K562 (cell line): ENCODE results near the gene ROBO2. TPM values are rescaled to one million over a fixed set of nuclear protein-coding genes. Genes with fewer than 3 reads are reported as not detected.

Experiments used
- ATAC-seq: fragments of 200-7000 bp; cut with Tn5 transposase; 3 replicates; pipeline ENCODE4 v1.9.1; 2020; ENCODE audit warnings: moderate library complexity
- BruUV-seq: library from RNA; stranded (reverse); fragments of 400-500 nt; replicated peaks from 2 replicates; lab custom pipeline; 2021; lab: Mats Ljungman, UMichigan
- CTCF ChIA-PET: fragments of 300-600 bp; formaldehyde crosslinking; extraction: SDS; loops from one replicate; lab custom pipeline; 2021; ENCODE audit warnings: low intra/inter-chr PET ratio; lab: Yijun Ruan, JAX
- POLR2A ChIA-PET: fragments of 300-600, 350-650 bp; sonication (Branson Sonifier 250); formaldehyde crosslinking; extraction: SDS; loops from one replicate; lab custom pipeline; 2021; ENCODE audit warnings: antibody characterized with exemption, inconsistent platforms; lab: Yijun Ruan, JAX
- DNase-seq, 4 experiments: peaks; one replicate each; pipeline versions ENCODE4 v3.0.0 to v3.0.0-alpha.2; 2011 to 2018; ENCODE audit warnings: low spot score in 3 of 4, mixed read lengths in 3 of 4; ENCODE audit errors: extremely low read depth in 1 of 4
- FAIRE-seq: peaks from 2 replicates; lab custom pipeline; 2011; peaks lifted over from hg19 to GRCh38; lab: Jason Lieb, UNC
- H2AFZ ChIP-seq: 2 replicates; pipeline ENCODE4 v1.6.0; 2011; ENCODE audit warnings: low read depth, low read length, control low read depth, inconsistent platforms
- H3K27ac ChIP-seq: fragments of 200-600 bp; 3 replicates; pipeline ENCODE4 v1.8.0; 2011; ENCODE audit warnings: low read depth, mild to moderate bottlenecking, control low read depth, inconsistent platforms, low read length, moderate library complexity, mixed read lengths; ENCODE audit errors: extremely low read depth
- H3K27me3 ChIP-seq, 2 experiments: fragments of 300-600 bp in 1 of 2; 2 replicates in 1 of 2; 3 replicates in 1 of 2; pipeline versions ENCODE4 v1.6.0 to v1.8.0; 2011; ENCODE audit warnings: inconsistent platforms in 2 of 2, low read length in 2 of 2, mild to moderate bottlenecking in 1 of 2, mixed read lengths in 1 of 2, moderate library complexity in 1 of 2; ENCODE audit not compliant: control insufficient read depth in 2 of 2, insufficient read depth in 2 of 2
- H3K36me3 ChIP-seq: fragments of 300-600 bp; 3 replicates; pipeline ENCODE4 v1.8.0; 2011; ENCODE audit warnings: mild to moderate bottlenecking, low read length, inconsistent platforms; ENCODE audit not compliant: control insufficient read depth, insufficient read depth
- H3K4me1 ChIP-seq, 2 experiments: fragments of 200-600 bp in 1 of 2; replicated peaks in 1 of 2; 2 replicates in 1 of 2; 3 replicates in 1 of 2; pipeline versions ENCODE4 v1.5.1 to v1.8.0; 2011; ENCODE audit warnings: inconsistent platforms in 2 of 2, low read length in 2 of 2, mild to moderate bottlenecking in 1 of 2, mixed read lengths in 1 of 2, moderate library complexity in 1 of 2; ENCODE audit not compliant: control insufficient read depth in 2 of 2, insufficient read depth in 2 of 2
- H3K4me2 ChIP-seq: 2 replicates; pipeline ENCODE4 v1.6.1; 2011; ENCODE audit warnings: low read length, control low read depth, inconsistent platforms, mixed read lengths; ENCODE audit not compliant: insufficient read depth
- H3K4me3 ChIP-seq: fragments of 200-600 bp; sonication (generic), shearing (Covaris generic); 2 replicates; pipeline ENCODE4 v1.5.1; 2016; ENCODE audit warnings: control low read depth, inconsistent platforms
- H3K79me2 ChIP-seq: fragments of 200-600 bp; 3 replicates; pipeline ENCODE4 v1.8.0; 2011; ENCODE audit warnings: low read length, inconsistent platforms; ENCODE audit not compliant: control insufficient read depth, insufficient read depth
- H3K9ac ChIP-seq, 2 experiments: 2 replicates each; pipeline versions ENCODE4 v1.6.0 to v1.6.1; 2011; ENCODE audit warnings: low read depth in 2 of 2, low read length in 2 of 2, control low read depth in 1 of 2, inconsistent platforms in 1 of 2, mild to moderate bottlenecking in 1 of 2, mixed read lengths in 1 of 2; ENCODE audit not compliant: insufficient read depth in 1 of 2
- H3K9me1 ChIP-seq: one replicate; pipeline ENCODE4 v1.6.0; 2011; ENCODE audit warnings: inconsistent platforms, mild to moderate bottlenecking, low read length, moderate library complexity; ENCODE audit not compliant: control insufficient read depth, insufficient read depth
- H3K9me3 ChIP-seq: replicated peaks from 2 replicates; pipeline ENCODE4 v1.5.1; 2011; ENCODE audit warnings: low read depth, low read length, inconsistent platforms; ENCODE audit not compliant: control insufficient read depth, insufficient read depth
- H4K20me1 ChIP-seq: replicated peaks from 2 replicates; pipeline ENCODE4 v1.6.1; 2011; ENCODE audit warnings: low read length, inconsistent platforms, mixed read lengths; ENCODE audit not compliant: control insufficient read depth, insufficient read depth
- ATF6 ChIP-seq: sonication (generic); formaldehyde crosslinking; IDR thresholded peaks from 2 replicates; pipeline ENCODE4 v1.4.0; 2020; ENCODE audit warnings: mild to moderate bottlenecking, missing genetic modification reagents
- BRD9 ChIP-seq: fragments of 450-650 bp; IDR thresholded peaks from 2 replicates; pipeline ENCODE4 v1.6.1; 2018; ENCODE audit warnings: low read depth; ENCODE audit not compliant: partially characterized antibody
- CBX2 ChIP-seq: fragments of 200-600 bp; sonication (generic); IDR thresholded peaks from one replicate; pipeline ENCODE4 v1.6.1; 2012; ENCODE audit warnings: mild to moderate bottlenecking, low read length, inconsistent platforms; ENCODE audit not compliant: insufficient read depth, poor library complexity, severe bottlenecking
- CGGBP1 ChIP-seq: fragments of 250-450 bp; sonication (Bioruptor Pico); IDR thresholded peaks from 2 replicates; pipeline ENCODE4 v1.9.0; 2021; ENCODE audit warnings: mild to moderate bottlenecking
- CHD4 ChIP-seq: fragments of 200-600 bp; sonication (generic); IDR thresholded peaks from 3 replicates; pipeline ENCODE4 v1.6.1; 2012; ENCODE audit warnings: low read depth, mild to moderate bottlenecking, mixed read lengths, low read length, inconsistent platforms; ENCODE audit not compliant: insufficient read depth, insufficient replicate concordance, poor library complexity, severe bottlenecking
- CREB5 ChIP-seq: fragments of 250-450 bp; sonication (Bioruptor Pico); IDR thresholded peaks from 2 replicates; pipeline ENCODE4 v1.5.0; 2020; ENCODE audit warnings: mild to moderate bottlenecking
- MECOM ChIP-seq: fragments of 250-450 bp; sonication (Bioruptor Pico); IDR thresholded peaks from 2 replicates; pipeline ENCODE4 v1.8.0; 2022; ENCODE audit warnings: inconsistent platforms
- NFXL1 ChIP-seq: fragments of 450-650 bp; formaldehyde crosslinking; IDR thresholded peaks from 2 replicates; pipeline ENCODE4 v1.4.0; 2021; ENCODE audit warnings: mild to moderate bottlenecking
- RFX5 ChIP-seq: IDR thresholded peaks from 2 replicates; pipeline ENCODE4 v1.6.1; 2011; ENCODE audit warnings: low read depth, mild to moderate bottlenecking, improper control_type of control experiment, low read length
- SIX5 ChIP-seq, 2 experiments: IDR thresholded peaks; 2 replicates each; pipeline ENCODE4 v1.6.1; 2011; ENCODE audit warnings: low read length in 2 of 2, borderline replicate concordance in 1 of 2, low read depth in 1 of 2, mild to moderate bottlenecking in 1 of 2, moderate library complexity in 1 of 2; ENCODE audit not compliant: insufficient read depth in 1 of 2
- SRSF7 ChIP-seq: fragments of 200-400 bp; formaldehyde crosslinking; optimal IDR thresholded peaks from 2 replicates; pipeline ENCODE3; 2017; ENCODE audit warnings: mild to moderate bottlenecking, low read depth, low read length
- TOE1 ChIP-seq, 2 experiments: fragments of 450-650 bp in 1 of 2; sonication (generic) in 1 of 2; formaldehyde crosslinking in 1 of 2; IDR thresholded peaks; 2 replicates each; pipeline versions ENCODE4 v1.7.1 to v1.8.0; 2016 to 2022; ENCODE audit warnings: borderline replicate concordance in 2 of 2, mild to moderate bottlenecking in 2 of 2, antibody characterized with exemption in 1 of 2, inconsistent platforms in 1 of 2, low read depth in 1 of 2, missing genetic modification reagents in 1 of 2, moderate library complexity in 1 of 2
- TRIM24 ChIP-seq, 2 experiments: fragments of 450-650 bp; IDR thresholded peaks; 2 replicates each; pipeline ENCODE4 v1.6.1; 2016
- ZBED1 ChIP-seq: IDR thresholded peaks from 2 replicates; pipeline ENCODE4 v1.6.1; 2014
- ZNF143 ChIP-seq: sonication (generic); formaldehyde crosslinking; IDR thresholded peaks from 2 replicates; pipeline ENCODE4 v1.9.0; 2022; ENCODE audit warnings: mild to moderate bottlenecking, missing genetic modification reagents
- ZNF449 ChIP-seq: fragments of 250-450 bp; sonication (Bioruptor Pico); IDR thresholded peaks from 2 replicates; pipeline ENCODE4 v1.8.0; 2022; ENCODE audit warnings: moderate library complexity, mild to moderate bottlenecking, inconsistent platforms
- WGBS: fragments of 100-300 bp; shearing (Covaris generic); methylation state at CpG from one replicate; pipeline ENCODE4 v1.1.6; 2016; ENCODE audit warnings: low coverage, mixed read lengths; ENCODE audit not compliant: insufficient coverage; ENCODE audit errors: missing lambda C conversion rate; 5-methylcytosine and 5-hydroxymethylcytosine counted together
- in situ Hi-C: fragments of 300-500 bp; cut with MboI; formaldehyde crosslinking; loops from 4 replicates; pipeline ENCODE4 v1.15.0; 2018; ENCODE audit warnings: inconsistent platforms, mixed read lengths
- intact Hi-C: fragments of 100-400 bp; cut with micrococcal nuclease; formaldehyde crosslinking; loops from 2 replicates; pipeline ENCODE4 v1.14.2; 2022
- polyA plus RNA-seq, 8 experiments: library from polyadenylated mRNA; depleted of rRNA in 4 of 8; stranded (reverse) in 5 of 8; unstranded in 3 of 8; fragments of >200 nt; fragmentation: Nextera tagmentation in 2 of 8; fragmentation: Illumina TruSeq in 1 of 8; extraction: Ambion mirVana in 2 of 8; extraction: Trizol in 1 of 8; gene quantifications; 2 replicates each; pipeline versions ENCODE4 v1.2.1 to v1.2.3, GENCODE V29; 2011 to 2014; ENCODE audit warnings: inconsistent platforms in 1 of 8, missing spikeins in 1 of 8
- total RNA-seq, 7 experiments: library from RNA; depleted of rRNA in 6 of 7; stranded (reverse); fragments of >200 nt in 6 of 7; fragmentation: Illumina TruSeq in 2 of 7; extraction: Trizol in 2 of 7; gene quantifications; 2 replicates each; pipeline versions ENCODE4 v1.2.1 to v1.2.3, GENCODE V29; 2011 to 2021; ENCODE audit warnings: low replicate concordance in 1 of 7

ROBO2 gene
- total and polyA plus RNA-seq, 9 of the 15 experiments (the other 6 are each of a cell fraction or from before 2014, with no cell fraction given): 0.84 to 3.0 (median 1.7) TPM

- Histone ChIP-seq H4K20me1 (no peaks in the 10 kb centered on the region), H3K36me3 (no peaks in the 10 kb centered on the region), H2AFZ (no peak overlapping the region), H3K4me1 (no peaks in the 10 kb centered on the region), H3K27me3 (no peaks in the 10 kb centered on the region), H3K79me2 (no peaks in the 10 kb centered on the region), H3K9ac (no peak overlapping the region), H3K9me1 (no peaks in the 10 kb centered on the region), H3K9me3 (no peaks in the 10 kb centered on the region), H3K4me3 (no peak overlapping the region), H3K27ac (no peak overlapping the region), H3K4me2 (no peak overlapping the region)
- no TSS peak for BruUV-seq
- ATAC-seq: no peak
- intact Hi-C loops: no loop called here
- in situ Hi-C loops: no loop called here
- ChIA-PET POLR2A (no interaction called here), CTCF (no interaction called here)
- FAIRE-seq: no peak
- WGBS: 0% methylated on average over 3 of the region's 3 CpGs
- no peak for DNase-seq
- TF ChIP-seq RFX5: no peak
- TF ChIP-seq CGGBP1 (CRISPR knock-in tag): no peak
- TF ChIP-seq ATF6 (CRISPR knock-in tag): no peak
- TF ChIP-seq CREB5 (CRISPR knock-in tag): no peak
- no peak for TF ChIP-seq CBX2
- no peak for TF ChIP-seq MECOM (CRISPR knock-in tag)
- TF ChIP-seq ZNF143: no peak
- TF ChIP-seq SRSF7: no peak
- no peak for TF ChIP-seq ZNF449 (CRISPR knock-in tag)
- no peak for TF ChIP-seq TOE1 (IDR thresholded peaks at IDR 0.05; ENCODE audit: borderline replicate concordance)
- TF ChIP-seq TOE1 (CRISPR knock-in tag; IDR thresholded peaks at IDR 0.05; ENCODE audit: borderline replicate concordance, low read depth): no peak
- no peak for TF ChIP-seq NFXL1
- no peak for TF ChIP-seq SIX5 (IDR thresholded peaks at IDR 0.05; ENCODE audit: borderline replicate concordance in 1 of 2, insufficient read depth in 1 of 2, low read depth in 1 of 2, low read length in 2 of 2)
- TF ChIP-seq TRIM24 (IDR thresholded peaks at IDR 0.05): no peak
- no peak for TF ChIP-seq CHD4
- no peak for TF ChIP-seq BRD9
- TF ChIP-seq ZBED1: no peak
These were observed 428.7 kb downstream of the ROBO2 start for GRCh38 chr3:77468626-77469020.
